Activated CD8-positive, alpha-beta memory T cell treated with anti-CD3 and anti-CD28 coated beads, Interleukin-2, amount 50 U/mL, for 24 hours (primary cell): ENCODE results near the gene MYO5A.
"Not testable (repeated sequence)": the region's sequence is repeated elsewhere in the genome, so short reads cannot be mapped to it uniquely, and the experiment has no call there.

Experiments used
- DNase-seq: peaks from one replicate; pipeline ENCODE4 v3.0.0-alpha.2; 2020; ENCODE audit errors: extremely low read depth

MYO5A gene

DNA sequence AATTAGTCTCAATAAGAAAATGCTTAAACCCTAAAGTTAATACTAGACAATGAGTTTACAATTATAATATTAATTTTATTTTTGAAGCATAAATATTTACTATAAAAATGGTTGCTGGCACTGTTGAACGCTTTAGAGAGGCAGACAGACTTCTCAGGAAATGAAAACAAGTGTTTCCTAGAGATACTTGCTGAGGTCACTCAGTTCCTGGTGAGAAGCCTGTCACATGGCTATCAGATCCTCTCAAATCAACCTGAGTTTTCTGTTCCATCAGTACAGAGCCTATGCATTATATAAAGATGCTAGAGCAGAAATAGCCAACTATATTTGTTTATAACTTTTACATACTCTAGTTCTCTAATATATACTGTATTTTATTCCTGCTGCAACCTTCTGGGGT is 109.2 kb downstream of the MYO5A start:
- no peak for DNase-seq

DNA sequence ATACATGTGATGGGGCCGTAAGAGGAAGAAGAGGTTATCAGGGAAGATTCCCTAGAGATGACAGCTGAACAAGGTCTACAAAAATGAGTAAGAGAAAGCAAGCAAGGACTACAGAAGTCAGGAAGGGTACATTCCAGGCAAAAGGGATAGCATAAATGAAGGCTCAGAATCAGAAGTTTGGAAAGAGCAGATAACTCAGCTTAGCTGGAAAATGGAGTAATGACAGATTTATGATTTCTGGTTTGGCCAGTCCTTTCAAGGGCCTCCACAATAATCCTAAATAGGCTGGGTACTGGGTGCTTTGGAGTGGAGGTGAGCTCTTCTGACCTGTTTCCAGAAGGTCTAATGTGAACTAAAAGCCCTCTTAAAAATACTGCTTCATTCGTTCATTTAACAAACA is 110.7 kb downstream of the MYO5A start:
- DNase-seq = no peak

GRCh38 chr15:52417521-52417920 is 111.2 kb downstream of the MYO5A start:
- DNase-seq = no peak

GRCh38 chr15:52416566-52416965 is 112.1 kb downstream of the MYO5A start:
- DNase-seq = not testable (repeated sequence)

DNA sequence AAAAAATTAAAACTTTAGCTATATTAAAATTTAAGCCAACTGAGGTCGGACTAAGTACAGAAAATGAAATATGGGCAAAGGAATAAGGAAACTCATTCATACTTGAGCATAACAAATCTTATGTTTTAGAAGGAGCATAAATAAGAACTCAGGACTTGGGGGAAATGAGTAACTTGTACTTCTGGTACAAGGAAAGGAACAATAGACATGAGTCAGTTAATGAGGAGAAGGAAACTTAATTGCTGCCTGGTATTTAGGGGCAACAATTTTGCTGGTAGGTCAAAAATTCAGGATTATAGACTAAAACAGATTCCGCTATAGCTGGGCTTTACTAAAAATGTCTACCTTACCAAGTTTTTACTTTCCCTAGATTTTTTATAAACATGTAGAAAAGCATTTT is 113.1 kb downstream of the MYO5A start:
- DNase-seq = no peak

DNA sequence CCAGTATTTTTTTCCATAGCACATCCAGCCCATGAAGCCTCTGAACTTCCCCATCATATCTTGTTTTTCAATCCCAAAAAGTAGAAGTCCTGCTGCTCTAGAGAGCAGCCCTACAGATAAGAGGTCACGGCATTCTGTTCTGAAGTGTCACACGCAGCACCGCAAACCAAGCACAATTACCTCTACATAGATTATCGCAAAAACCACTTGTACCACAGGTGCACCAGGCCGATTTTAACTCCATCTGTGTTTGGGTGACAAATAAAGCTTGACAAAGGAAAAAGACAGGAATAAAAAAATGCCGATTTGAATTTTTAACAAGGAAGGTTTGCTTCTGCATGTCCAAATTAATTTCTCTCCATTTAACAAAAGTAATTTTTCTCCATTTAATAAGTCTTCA is 113.7 kb downstream of the MYO5A start:
- DNase-seq = no peak

- no peak for DNase-seq
These were observed 119.9 kb downstream of the MYO5A start for GRCh38 chr15:52408823-52409222.

DNA sequence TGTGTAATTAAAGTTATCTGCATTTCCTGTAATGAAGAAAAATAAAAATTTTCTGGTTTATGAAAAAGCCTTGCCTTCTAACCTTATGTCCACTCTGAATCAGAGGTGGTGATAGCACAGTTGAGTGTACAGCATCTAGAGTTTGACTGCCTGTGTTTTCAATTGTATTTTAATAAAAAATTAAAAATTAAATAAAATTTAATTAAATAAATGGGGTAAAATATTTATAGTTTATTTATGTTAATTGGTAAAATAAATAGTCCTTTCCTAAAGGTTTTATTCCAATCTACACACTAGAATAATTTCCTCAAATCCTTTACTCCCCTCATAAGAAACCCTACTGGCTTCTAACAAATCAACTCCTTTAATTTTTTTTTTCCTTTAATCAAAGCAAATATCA is 121.3 kb downstream of the MYO5A start:
- no peak for DNase-seq

GRCh38 chr15:52406601-52407000 is 122.1 kb downstream of the MYO5A start:
- DNase-seq = no peak

DNA sequence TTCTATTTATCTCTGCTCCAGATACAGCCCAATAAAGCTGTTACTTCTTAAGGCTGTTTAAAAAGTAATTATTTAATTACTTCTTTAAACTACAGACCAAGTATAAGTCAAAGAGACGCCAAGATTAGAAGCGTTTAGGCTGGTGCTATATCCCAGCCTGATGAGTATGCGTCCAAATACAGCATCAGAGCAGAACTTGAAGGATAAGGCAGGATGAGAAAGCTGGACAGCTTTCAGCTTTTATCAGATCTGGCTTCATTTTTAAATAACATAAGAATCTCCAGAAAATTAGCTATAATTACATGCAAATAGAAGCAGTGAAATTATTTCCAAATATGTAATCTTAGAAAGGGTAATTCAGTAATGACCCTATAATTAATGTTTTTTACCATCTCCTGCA is 122.8 kb downstream of the MYO5A start:
- no peak for DNase-seq

- no peak for DNase-seq
These were observed 131.6 kb downstream of the MYO5A start for GRCh38 chr15:52397118-52397517.

DNA sequence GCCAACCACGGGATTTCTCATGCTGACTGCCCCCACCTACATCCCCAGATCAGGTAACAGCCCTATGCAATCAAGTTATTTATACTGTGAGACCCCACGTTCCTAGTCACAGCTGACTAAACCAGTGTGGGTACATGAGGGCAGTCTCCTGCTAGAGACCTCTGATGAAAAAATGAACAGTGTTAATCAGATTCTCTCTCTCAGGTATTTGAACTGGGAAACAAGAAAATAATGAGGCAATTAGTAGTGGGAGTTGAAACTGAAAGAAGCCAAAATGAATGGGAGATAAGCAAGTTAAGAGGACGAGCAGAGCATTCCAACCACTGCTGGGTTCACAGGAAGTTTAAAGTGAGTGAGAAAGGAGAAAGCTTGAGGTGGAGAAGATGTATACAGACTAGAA is 134.6 kb downstream of the MYO5A start:
- DNase-seq = no peak

- no peak for DNase-seq
These were observed 136.5 kb downstream of the MYO5A start for GRCh38 chr15:52392008-52392687.

- DNase-seq = no peak
These were observed 137.6 kb downstream of the MYO5A start for GRCh38 chr15:52391069-52391468.

GRCh38 chr15:52385670-52386069 is 143.0 kb downstream of the MYO5A start:
- DNase-seq = no peak

DNA sequence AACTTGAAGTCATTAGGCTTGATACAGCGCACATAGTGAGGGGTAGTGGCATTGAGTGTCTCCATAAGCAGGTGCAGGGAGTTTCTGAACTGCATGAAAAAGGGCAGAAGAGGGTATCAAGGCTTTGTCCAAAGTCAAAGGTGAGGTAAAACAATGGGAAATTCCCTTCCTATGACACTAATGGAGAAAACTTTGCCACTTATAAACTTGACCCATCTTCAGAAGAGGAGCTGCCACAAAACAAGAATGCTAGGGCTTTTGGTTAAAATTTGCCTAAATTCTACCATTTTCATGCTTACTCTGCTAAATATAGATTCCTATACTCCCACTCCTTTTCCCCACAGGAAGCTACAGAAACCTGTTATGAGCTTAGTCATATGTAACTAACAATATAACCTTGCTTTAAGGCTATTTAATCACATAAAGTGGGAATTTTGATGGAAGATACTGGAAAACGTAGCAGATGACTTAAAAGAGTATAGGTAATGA is 145.5 kb downstream of the MYO5A start:
- DNase-seq = no peak

DNA sequence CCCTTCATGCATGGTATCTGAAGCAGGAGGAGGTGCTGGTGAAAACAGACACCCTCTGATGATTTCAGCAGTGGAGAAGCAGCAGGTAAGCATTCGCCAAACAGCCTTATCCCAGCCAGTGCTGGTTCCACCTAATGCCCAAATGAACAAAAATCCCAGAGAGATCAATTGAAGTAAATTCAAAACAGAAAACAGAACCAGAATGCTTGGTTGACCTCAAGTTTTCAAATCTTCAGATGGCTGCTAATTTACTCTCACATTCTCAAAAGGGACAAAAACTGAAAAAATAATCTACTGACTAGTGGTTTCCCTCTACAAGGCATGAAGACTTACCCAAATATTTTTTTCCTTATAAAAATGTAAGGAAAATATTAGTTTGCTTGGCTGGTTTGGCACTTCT is 146.0 kb downstream of the MYO5A start:
- no peak for DNase-seq

DNA sequence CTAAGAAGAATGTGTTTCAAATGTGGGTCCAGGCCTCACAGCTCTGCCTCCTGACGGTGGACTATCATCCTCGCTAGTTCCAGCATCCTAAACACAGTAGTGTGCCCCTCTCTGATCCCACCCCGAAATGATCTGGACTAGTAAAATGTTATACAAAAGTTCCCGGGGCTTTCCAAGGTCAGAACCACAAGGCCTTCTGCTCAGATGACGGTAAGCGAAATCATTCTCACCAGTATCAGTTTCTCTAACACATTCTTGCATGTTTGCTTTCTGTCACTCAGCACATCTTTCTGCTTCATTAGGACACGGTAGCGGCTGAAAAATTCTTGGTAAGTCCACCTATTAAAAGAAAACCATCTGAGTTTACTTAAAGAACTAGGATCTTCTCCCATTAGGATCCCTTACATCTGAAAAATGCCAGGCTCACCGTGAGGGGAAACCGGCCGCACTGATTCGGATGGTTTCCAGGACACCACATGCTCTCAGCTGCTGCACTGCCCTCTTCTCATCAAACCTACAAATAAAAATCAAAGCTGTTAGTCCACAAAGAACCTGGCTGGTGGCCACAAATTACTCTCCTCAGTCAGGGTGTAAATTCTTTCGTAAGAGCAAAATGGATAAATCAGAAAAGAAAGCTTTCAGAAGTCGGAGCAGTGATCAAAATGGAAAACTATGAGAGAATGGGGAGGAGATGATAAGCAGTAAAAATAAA is 149.1 kb downstream of the MYO5A start:
- no peak for DNase-seq

- no peak for DNase-seq
These were observed 149.8 kb downstream of the MYO5A start for GRCh38 chr15:52378746-52379394.

GRCh38 chr15:52370010-52370409 is 158.7 kb downstream of the MYO5A start:
- no peak for DNase-seq

- DNase-seq = no peak
These were observed 159.2 kb downstream of the MYO5A start for GRCh38 chr15:52369455-52369854.

GRCh38 chr15:52369030-52369429 is 159.7 kb downstream of the MYO5A start:
- no peak for DNase-seq

DNA sequence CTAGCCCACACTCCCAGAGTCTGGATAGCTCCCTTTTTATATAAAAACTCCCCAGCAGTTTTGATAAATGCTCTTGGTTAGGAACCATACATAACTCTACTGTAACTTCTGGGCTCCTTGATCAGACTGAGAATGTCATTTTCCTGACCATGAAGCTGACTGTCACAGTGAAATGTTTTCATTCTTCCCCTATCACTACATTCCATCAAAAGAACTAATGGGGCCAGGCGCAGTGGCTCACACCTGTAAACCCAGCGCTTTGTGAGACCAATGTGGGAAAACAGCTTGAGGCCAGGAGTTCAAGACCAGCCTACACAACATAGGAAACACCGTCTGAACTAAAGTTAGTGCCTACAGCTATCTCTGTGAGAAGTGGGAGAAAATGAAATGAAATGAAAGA is 160.3 kb downstream of the MYO5A start:
- no peak for DNase-seq
